Stomach (tissue), 9 donors: ENCODE measurements around the gene PLA2G4B. TPM values are rescaled to one million over a fixed set of nuclear protein-coding genes. Genes with fewer than 3 reads are reported as not detected.

Source experiments
- DNase-seq, 2 donors: peaks; one replicate each; pipeline versions ENCODE4 v3.0.0 to v3.0.0-alpha.2; 2013 to 2019
- H3K27ac ChIP-seq, 5 donors: fragments of 200-600 bp in 4 of 5; sonication (generic) in 4 of 5; one replicate each; pipeline ENCODE4 v1.5.1; 2013 to 2019; ENCODE audit warnings: mild to moderate bottlenecking in 1 of 5, moderate library complexity in 1 of 5
- H3K27me3 ChIP-seq, 3 donors: fragments of 200-600 bp; sonication (generic); one replicate each; pipeline ENCODE4 v1.5.1; 2017 to 2019; ENCODE audit warnings: mixed run types in 1 of 3
- H3K36me3 ChIP-seq, 4 donors: fragments of 200-600 bp; sonication (generic); 1 replicate in 3 of 4; 2 replicates in 1 of 4; pipeline ENCODE4 v1.5.1; 2016 to 2019
- H3K4me1 ChIP-seq, 4 donors: fragments of 200-600 bp; sonication (generic); one replicate each; pipeline ENCODE4 v1.5.1; 2016 to 2019
- H3K4me3 ChIP-seq, 4 donors: fragments of 200-600 bp; sonication (generic) in 3 of 4; one replicate each; pipeline ENCODE4 v1.5.1; 2016 to 2019; ENCODE audit warnings: mild to moderate bottlenecking in 1 of 4
- H3K9me3 ChIP-seq, 4 donors: fragments of 200-600 bp; sonication (generic); one replicate each; pipeline ENCODE4 v1.5.1; 2016 to 2019
- CTCF ChIP-seq, 7 experiments: fragments of 450-650 bp in 4 of 7; fragments of 200-600 bp in 3 of 7; sonication (generic) in 3 of 7; IDR thresholded peaks; one replicate each; pipeline ENCODE4 v1.5.1; 2016 to 2019; ENCODE audit warnings: antibody characterized with exemption in 7 of 7, control low read depth in 2 of 7, mild to moderate bottlenecking in 1 of 7
- EP300 ChIP-seq: sonication (generic); formaldehyde crosslinking; IDR thresholded peaks from one replicate; pipeline ENCODE4 v1.6.1; 2017; ENCODE audit warnings: antibody characterized with exemption
- POLR2A ChIP-seq, 4 donors: fragments of 450-650 bp; IDR thresholded peaks; one replicate each; pipeline ENCODE4 v1.6.1; 2016; ENCODE audit warnings: antibody characterized with exemption in 4 of 4, control low read depth in 2 of 4, mild to moderate bottlenecking in 1 of 4, moderate library complexity in 1 of 4
- POLR2AphosphoS5 ChIP-seq, 3 donors: sonication (generic); formaldehyde crosslinking; IDR thresholded peaks; one replicate each; pipeline ENCODE4 v1.6.1; 2016; ENCODE audit warnings: antibody characterized with exemption in 3 of 3
- WGBS, 5 donors: extraction: QIAGEN DNeasy Blood & Tissue Kit in 3 of 5; methylation state at CpG; one replicate each; pipeline versions ENCODE4 v1.1.5 to v1.1.7; 2013 to 2018; 5-methylcytosine and 5-hydroxymethylcytosine counted together
- intact Hi-C: fragments of 100-400 bp; cut with DNase I; formaldehyde crosslinking; loops from one replicate; pipeline ENCODE4 v1.15.1; 2023; ENCODE audit warnings: low total_unique reads
- polyA plus RNA-seq, 3 donors: library from polyadenylated mRNA; stranded (reverse); fragments of 200-250 nt; gene quantifications; one replicate each; pipeline ENCODE4 v1.2.3, GENCODE V29; 2013
- total RNA-seq, 5 donors: library from RNA; depleted of rRNA; stranded (reverse); fragments of >200 nt; gene quantifications; one replicate each; pipeline versions ENCODE4 v1.1.0 to v1.2.3, GENCODE V29; 2014 to 2016
- donor health status: healthy with polysubstance abuse.
- donor health status: Bipolar disorder and iron deficiency.
- donor health status: healthy.

Gene PLA2G4B
- total and polyA plus RNA-seq, 8 donors: 2.6 to 71.2 (median 14.0) TPM

GRCh38 chr15:41866263-41866703, 27.6 kb downstream of the PLA2G4B start:
- DNase-seq: no peak
- WGBS, 5 donors: 66 to 96% (median 75%) methylated on average over 4 to 8 of the region's 8 CpGs
- H3K4me3 ChIP-seq: no peak overlapping the region
- no peak for TF ChIP-seq CTCF (IDR thresholded peaks at IDR 0.05)
- no peak for TF ChIP-seq EP300
- no peak for TF ChIP-seq POLR2A (IDR thresholded peaks at IDR 0.05)
- TF ChIP-seq POLR2AphosphoS5 (IDR thresholded peaks at IDR 0.05): no peak
- H3K27ac ChIP-seq: no peak overlapping the region
- no peaks in the 10 kb centered on the region for H3K27me3 ChIP-seq
- intact Hi-C loops: no loop called here
- peaks cover 0 to 10% (median 8%) of the 10 kb centered on the region in 4 donors for H3K4me1 ChIP-seq
- H3K36me3 ChIP-seq: peaks cover 0 to 6% (median 0%) of the 10 kb centered on the region in 4 donors
- no peaks in the 10 kb centered on the region for H3K9me3 ChIP-seq

GRCh38 chr15:41866872-41867579, 28.4 kb downstream of the PLA2G4B start:
- Histone ChIP-seq H3K27me3 (no peaks in the 10 kb centered on the region), H3K36me3 (peaks cover 0 to 6% (median 0%) of the 10 kb centered on the region in 4 donors), H3K27ac (no peak overlapping the region), H3K4me3 (no peak overlapping the region), H3K4me1 (peaks cover 0 to 10% (median 8%) of the 10 kb centered on the region in 4 donors), H3K9me3 (no peaks in the 10 kb centered on the region)
- no peak for TF ChIP-seq EP300
- no peak for TF ChIP-seq POLR2AphosphoS5 (IDR thresholded peaks at IDR 0.05)
- no peak for TF ChIP-seq CTCF (IDR thresholded peaks at IDR 0.05)
- no peak for TF ChIP-seq POLR2A (IDR thresholded peaks at IDR 0.05)
- DNase-seq: no peak
- 83 to 87% (median 85%) methylated on average over 11 to 25 of the region's 25 CpGs for WGBS, 5 donors
- intact Hi-C loops: no loop called here

GRCh38 chr15:41868321-41868720, 29.7 kb downstream of the PLA2G4B start:
- no peaks in the 10 kb centered on the region for H3K27me3 ChIP-seq
- H3K9me3 ChIP-seq: no peaks in the 10 kb centered on the region
- H3K36me3 ChIP-seq: peaks cover 0 to 3% (median 0%) of the 10 kb centered on the region in 4 donors
- H3K4me1 ChIP-seq: no peaks in the 10 kb centered on the region
- TF ChIP-seq EP300 (no peak), CTCF (IDR thresholded peaks at IDR 0.05) (no peak), POLR2A (IDR thresholded peaks at IDR 0.05) (no peak), POLR2AphosphoS5 (IDR thresholded peaks at IDR 0.05) (no peak)
- no peak overlapping the region for H3K4me3 ChIP-seq
- 89 to 93% (median 93%) methylated on average over 7 to 15 of the region's 15 CpGs for WGBS, 5 donors
- no peak for DNase-seq
- H3K27ac ChIP-seq: no peak overlapping the region
- intact Hi-C loops: no loop called here

- intact Hi-C loops: no loop called here
- 86 to 92% (median 89%) methylated on average over 34 to 42 of the region's 42 CpGs for WGBS, 5 donors
- H3K36me3 ChIP-seq: no peaks in the 10 kb centered on the region
- no peaks in the 10 kb centered on the region for H3K9me3 ChIP-seq
- no peak for TF ChIP-seq EP300
- no peak for TF ChIP-seq POLR2AphosphoS5 (IDR thresholded peaks at IDR 0.05)
- no peak for TF ChIP-seq CTCF (IDR thresholded peaks at IDR 0.05)
- TF ChIP-seq POLR2A (IDR thresholded peaks at IDR 0.05): no peak
- H3K27ac ChIP-seq: no peak overlapping the region
- H3K27me3 ChIP-seq: no peaks in the 10 kb centered on the region
- DNase-seq: no peak
- no peaks in the 10 kb centered on the region for H3K4me1 ChIP-seq
- H3K4me3 ChIP-seq: no peak overlapping the region
Measured at GRCh38 chr15:41869770-41870688, 31.4 kb downstream of the PLA2G4B start.
